OCI-LY3 (cell line): Measurements from ENCODE around the gene PTPRC.

Source experiments
- CTCF ChIP-seq: fragments of 200-600, 300-600 bp; sonication (generic); IDR thresholded peaks from 2 replicates; pipeline ENCODE4 v1.5.1; 2014; ENCODE audit warnings: antibody characterized with exemption, low read length, low read depth
- EZH2phosphoT487 ChIP-seq: fragments of 200-600 bp; shearing (Covaris generic); IDR thresholded peaks from 2 replicates; pipeline ENCODE4 v1.6.1; 2018; ENCODE audit warnings: antibody characterized with exemption, mixed run types, low read depth

- TF ChIP-seq CTCF (no peak), EZH2phosphoT487 (no peak)
These were observed 134.7 kb downstream of the PTPRC start for GRCh38 chr1:198773523-198773922.
